K562 (cell line): ENCODE data around the gene CXorf65. TPM values are rescaled to one million over a fixed set of nuclear protein-coding genes. Genes with fewer than 3 reads are reported as not detected.
A peak's percentile ranks its signal among the peaks of the same experiment; 100 is the strongest.

Source experiments
- BRD4 ChIP-seq: fragments of 200-600 bp; sonication (generic); IDR thresholded peaks from 2 replicates; pipeline ENCODE4 v1.6.1; 2017; ENCODE audit warnings: inconsistent platforms
- BRD9 ChIP-seq: fragments of 450-650 bp; IDR thresholded peaks from 2 replicates; pipeline ENCODE4 v1.6.1; 2018; ENCODE audit warnings: low read depth; ENCODE audit not compliant: partially characterized antibody
- CHD1 ChIP-seq: fragments of 200-600 bp; sonication (generic); IDR thresholded peaks from one replicate; pipeline ENCODE4 v1.6.1; 2012; ENCODE audit warnings: mild to moderate bottlenecking, moderate library complexity, low read length, inconsistent platforms
- FOXA3 ChIP-seq, 2 experiments: fragments of 450-650 bp in 1 of 2; sonication (generic) in 1 of 2; formaldehyde crosslinking; IDR thresholded peaks in 1 of 2; conservative IDR thresholded peaks in 1 of 2; 2 replicates each; pipeline versions ENCODE4 v1.4.0 to v1.8.0; 2020 to 2022; ENCODE audit warnings: mild to moderate bottlenecking in 2 of 2, missing genetic modification reagents in 1 of 2
- HDAC1 ChIP-seq, 2 experiments: fragments of 450-650 bp; IDR thresholded peaks; 2 replicates each; pipeline ENCODE4 v1.6.1; 2016 to 2017; ENCODE audit warnings: inconsistent platforms in 1 of 2, mild to moderate bottlenecking in 1 of 2, moderate library complexity in 1 of 2
- MEIS2 ChIP-seq: fragments of 450-650 bp; IDR thresholded peaks from 2 replicates; pipeline ENCODE4 v1.6.1; 2014; ENCODE audit warnings: mild to moderate bottlenecking; ENCODE audit not compliant: partially characterized antibody
- PHF8 ChIP-seq: fragments of 200-600 bp; sonication (generic); IDR thresholded peaks from 2 replicates; pipeline ENCODE4 v1.6.1; 2012; ENCODE audit warnings: mixed run types, mild to moderate bottlenecking, inconsistent platforms, low read length, moderate library complexity, borderline replicate concordance
- POLR2B ChIP-seq: fragments of 450-650 bp; IDR thresholded peaks from 2 replicates; pipeline ENCODE4 v1.6.1; 2018; ENCODE audit warnings: low read depth; ENCODE audit not compliant: partially characterized antibody
- POLR3G ChIP-seq: IDR thresholded peaks from 2 replicates; pipeline ENCODE4 v1.6.1; 2011; ENCODE audit not compliant: insufficient read length, insufficient replicate concordance; ENCODE audit errors: extremely low read depth
- RBFOX2 ChIP-seq: fragments of 200-400 bp; formaldehyde crosslinking; IDR thresholded peaks from 2 replicates; pipeline ENCODE4 v1.6.1; 2017; ENCODE audit warnings: low read depth, mild to moderate bottlenecking, low read length, moderate library complexity
- SMARCA4 ChIP-seq: fragments of 450-650 bp; IDR thresholded peaks from 2 replicates; pipeline ENCODE4 v1.6.1; 2016
- TAF1 ChIP-seq: IDR thresholded peaks from 2 replicates; pipeline ENCODE4 v1.6.1; 2011; ENCODE audit warnings: mild to moderate bottlenecking, low read length, moderate library complexity; ENCODE audit not compliant: insufficient read depth, control insufficient read depth, severe bottlenecking; ENCODE audit errors: extremely low read depth
- ZFX ChIP-seq: sonication (generic); formaldehyde crosslinking; IDR thresholded peaks from 2 replicates; pipeline ENCODE4 v1.8.0; 2022; ENCODE audit warnings: mild to moderate bottlenecking, missing genetic modification reagents, moderate library complexity
- ZNF224 ChIP-seq: sonication (generic); formaldehyde crosslinking; IDR thresholded peaks from 2 replicates; pipeline ENCODE4 v1.8.0; 2022; ENCODE audit warnings: mild to moderate bottlenecking, missing genetic modification reagents
- ZNF79 ChIP-seq: fragments of 250-450 bp; sonication (Bioruptor Pico); IDR thresholded peaks from 2 replicates; pipeline ENCODE4 v1.4.0; 2020; ENCODE audit warnings: low read depth, mild to moderate bottlenecking, moderate library complexity
- polyA plus RNA-seq, 8 experiments: library from polyadenylated mRNA; depleted of rRNA in 4 of 8; stranded (reverse) in 5 of 8; unstranded in 3 of 8; fragments of >200 nt; fragmentation: Nextera tagmentation in 2 of 8; fragmentation: Illumina TruSeq in 1 of 8; extraction: Ambion mirVana in 2 of 8; extraction: Trizol in 1 of 8; gene quantifications; 2 replicates each; pipeline versions ENCODE4 v1.2.1 to v1.2.3, GENCODE V29; 2011 to 2014; ENCODE audit warnings: inconsistent platforms in 1 of 8, missing spikeins in 1 of 8
- total RNA-seq, 7 experiments: library from RNA; depleted of rRNA in 6 of 7; stranded (reverse); fragments of >200 nt in 6 of 7; fragmentation: Illumina TruSeq in 2 of 7; extraction: Trizol in 2 of 7; gene quantifications; 2 replicates each; pipeline versions ENCODE4 v1.2.1 to v1.2.3, GENCODE V29; 2011 to 2021; ENCODE audit warnings: low replicate concordance in 1 of 7
- TF ChIP-seq, protein P1 (sequence below): sonication (generic); formaldehyde crosslinking; IDR thresholded peaks from 2 replicates; pipeline ENCODE4 v1.8.1; 2023; ENCODE audit warnings: mild to moderate bottlenecking, missing genetic modification reagents, moderate library complexity
- TF ChIP-seq, protein P2 (sequence below), 2 experiments: fragments of 250-450 bp in 1 of 2; fragments of 450-650 bp in 1 of 2; sonication (Bioruptor Pico) in 1 of 2; IDR thresholded peaks; 2 replicates each; pipeline versions ENCODE4 v1.6.1 to v1.8.0; 2016 to 2021; ENCODE audit warnings: mild to moderate bottlenecking in 2 of 2, moderate library complexity in 2 of 2, missing compliant biosample characterization in 1 of 2, missing genetic modification characterization in 1 of 2
- TF ChIP-seq, protein P3 (sequence below): sonication (generic); formaldehyde crosslinking; IDR thresholded peaks from 2 replicates; pipeline ENCODE4 v1.8.0; 2022; ENCODE audit warnings: mild to moderate bottlenecking, missing genetic modification reagents
- TF ChIP-seq, protein P4 (sequence below): sonication (generic); formaldehyde crosslinking; IDR thresholded peaks from 2 replicates; pipeline ENCODE4 v1.8.0; 2022; ENCODE audit warnings: mild to moderate bottlenecking, low read depth, missing genetic modification reagents

CXorf65 gene
- total and polyA plus RNA-seq, 9 of the 15 experiments (the other 6 are each of a cell fraction or from before 2014, with no cell fraction given): 1.4 to 8.4 (median 2.9) TPM

DNA sequence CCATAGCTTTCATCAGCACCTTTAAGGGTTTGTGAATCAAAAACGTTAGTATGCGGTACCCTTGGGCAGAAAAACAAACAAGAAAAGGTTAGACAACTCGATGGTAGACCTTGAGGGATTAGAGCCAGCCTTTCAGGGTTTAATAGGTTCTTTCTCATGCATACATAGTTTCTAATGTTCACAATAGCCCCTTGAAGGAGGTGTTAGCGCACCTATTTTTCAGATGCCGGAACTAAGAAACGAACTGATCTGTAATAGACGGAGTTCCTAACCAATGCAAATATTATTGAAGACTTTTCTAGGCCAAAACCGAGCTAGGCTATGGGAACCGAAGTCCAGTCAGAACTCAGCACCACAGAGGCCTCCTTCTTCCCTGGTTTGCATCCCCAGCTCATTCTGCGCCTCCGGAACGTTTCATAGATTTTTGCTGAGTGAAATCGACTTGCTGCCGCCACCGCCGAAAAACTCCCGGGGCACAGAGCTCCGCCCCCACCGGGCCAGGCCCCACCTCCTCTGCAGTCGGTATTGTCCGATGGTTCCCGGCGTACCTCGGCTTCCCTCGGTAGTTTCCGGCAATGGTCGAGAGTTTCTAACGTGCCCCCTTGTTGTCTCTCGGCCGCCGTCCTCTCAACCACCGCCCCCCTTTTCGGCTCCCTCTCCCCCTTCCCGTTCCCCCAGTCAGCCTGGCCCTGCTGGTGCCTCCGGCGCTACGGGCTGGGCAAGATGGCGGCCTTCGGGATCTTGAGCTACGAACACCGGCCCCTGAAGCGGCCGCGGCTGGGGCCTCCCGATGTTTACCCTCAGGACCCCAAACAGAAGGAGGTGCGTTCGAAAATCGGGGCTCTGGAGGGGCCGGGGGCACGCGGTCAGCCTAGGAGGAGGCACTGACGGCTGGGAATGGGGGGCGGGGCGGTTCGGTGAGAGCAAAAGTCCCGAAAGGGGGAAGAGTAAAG lies 11.8 kb upstream of the CXorf65 start, which contains the start of gene MED12 (continued):
- TF ChIP-seq HDAC1 (IDR thresholded peaks at IDR 0.05) (peak in 1 of 2 experiments; percentile 16; a peak in 1 of 4 replicates), SMARCA4 (no peak), TAF1 (peak; percentile 60), ZNF224 (CRISPR knock-in tag) (no peak), PHF8 (peak; percentile 51; the same call in 1 of the 2 replicates), POLR3G (no peak), CHD1 (peak; percentile 28), ZFX (CRISPR knock-in tag) (peak; percentile 79), BRD4 (peak; percentile 71; the same call in 1 of the 2 replicates), BRD9 (no peak), RBFOX2 (peak; percentile 83), ZNF79 (CRISPR knock-in tag) (no peak), POLR2B (peak; percentile 68), FOXA3 (CRISPR knock-in tag; conservative IDR thresholded peaks at IDR 0.05 in 1 of 2, IDR thresholded peaks at IDR 0.05 in 1 of 2) (no peak), MEIS2 (no peak)
- TF ChIP-seq, protein P1, sequence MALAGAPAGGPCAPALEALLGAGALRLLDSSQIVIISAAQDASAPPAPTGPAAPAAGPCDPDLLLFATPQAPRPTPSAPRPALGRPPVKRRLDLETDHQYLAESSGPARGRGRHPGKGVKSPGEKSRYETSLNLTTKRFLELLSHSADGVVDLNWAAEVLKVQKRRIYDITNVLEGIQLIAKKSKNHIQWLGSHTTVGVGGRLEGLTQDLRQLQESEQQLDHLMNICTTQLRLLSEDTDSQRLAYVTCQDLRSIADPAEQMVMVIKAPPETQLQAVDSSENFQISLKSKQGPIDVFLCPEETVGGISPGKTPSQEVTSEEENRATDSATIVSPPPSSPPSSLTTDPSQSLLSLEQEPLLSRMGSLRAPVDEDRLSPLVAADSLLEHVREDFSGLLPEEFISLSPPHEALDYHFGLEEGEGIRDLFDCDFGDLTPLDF (CRISPR knock-in tag): no peak
- TF ChIP-seq, protein P2, sequence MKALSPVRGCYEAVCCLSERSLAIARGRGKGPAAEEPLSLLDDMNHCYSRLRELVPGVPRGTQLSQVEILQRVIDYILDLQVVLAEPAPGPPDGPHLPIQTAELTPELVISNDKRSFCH (CRISPR knock-in tag; IDR thresholded peaks at IDR 0.05): no peak
- TF ChIP-seq, protein P2 (tag; IDR thresholded peaks at IDR 0.05): no peak
- TF ChIP-seq, protein P3, sequence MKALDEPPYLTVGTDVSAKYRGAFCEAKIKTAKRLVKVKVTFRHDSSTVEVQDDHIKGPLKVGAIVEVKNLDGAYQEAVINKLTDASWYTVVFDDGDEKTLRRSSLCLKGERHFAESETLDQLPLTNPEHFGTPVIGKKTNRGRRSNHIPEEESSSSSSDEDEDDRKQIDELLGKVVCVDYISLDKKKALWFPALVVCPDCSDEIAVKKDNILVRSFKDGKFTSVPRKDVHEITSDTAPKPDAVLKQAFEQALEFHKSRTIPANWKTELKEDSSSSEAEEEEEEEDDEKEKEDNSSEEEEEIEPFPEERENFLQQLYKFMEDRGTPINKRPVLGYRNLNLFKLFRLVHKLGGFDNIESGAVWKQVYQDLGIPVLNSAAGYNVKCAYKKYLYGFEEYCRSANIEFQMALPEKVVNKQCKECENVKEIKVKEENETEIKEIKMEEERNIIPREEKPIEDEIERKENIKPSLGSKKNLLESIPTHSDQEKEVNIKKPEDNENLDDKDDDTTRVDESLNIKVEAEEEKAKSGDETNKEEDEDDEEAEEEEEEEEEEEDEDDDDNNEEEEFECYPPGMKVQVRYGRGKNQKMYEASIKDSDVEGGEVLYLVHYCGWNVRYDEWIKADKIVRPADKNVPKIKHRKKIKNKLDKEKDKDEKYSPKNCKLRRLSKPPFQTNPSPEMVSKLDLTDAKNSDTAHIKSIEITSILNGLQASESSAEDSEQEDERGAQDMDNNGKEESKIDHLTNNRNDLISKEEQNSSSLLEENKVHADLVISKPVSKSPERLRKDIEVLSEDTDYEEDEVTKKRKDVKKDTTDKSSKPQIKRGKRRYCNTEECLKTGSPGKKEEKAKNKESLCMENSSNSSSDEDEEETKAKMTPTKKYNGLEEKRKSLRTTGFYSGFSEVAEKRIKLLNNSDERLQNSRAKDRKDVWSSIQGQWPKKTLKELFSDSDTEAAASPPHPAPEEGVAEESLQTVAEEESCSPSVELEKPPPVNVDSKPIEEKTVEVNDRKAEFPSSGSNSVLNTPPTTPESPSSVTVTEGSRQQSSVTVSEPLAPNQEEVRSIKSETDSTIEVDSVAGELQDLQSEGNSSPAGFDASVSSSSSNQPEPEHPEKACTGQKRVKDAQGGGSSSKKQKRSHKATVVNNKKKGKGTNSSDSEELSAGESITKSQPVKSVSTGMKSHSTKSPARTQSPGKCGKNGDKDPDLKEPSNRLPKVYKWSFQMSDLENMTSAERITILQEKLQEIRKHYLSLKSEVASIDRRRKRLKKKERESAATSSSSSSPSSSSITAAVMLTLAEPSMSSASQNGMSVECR: no peak
- TF ChIP-seq, protein P4, sequence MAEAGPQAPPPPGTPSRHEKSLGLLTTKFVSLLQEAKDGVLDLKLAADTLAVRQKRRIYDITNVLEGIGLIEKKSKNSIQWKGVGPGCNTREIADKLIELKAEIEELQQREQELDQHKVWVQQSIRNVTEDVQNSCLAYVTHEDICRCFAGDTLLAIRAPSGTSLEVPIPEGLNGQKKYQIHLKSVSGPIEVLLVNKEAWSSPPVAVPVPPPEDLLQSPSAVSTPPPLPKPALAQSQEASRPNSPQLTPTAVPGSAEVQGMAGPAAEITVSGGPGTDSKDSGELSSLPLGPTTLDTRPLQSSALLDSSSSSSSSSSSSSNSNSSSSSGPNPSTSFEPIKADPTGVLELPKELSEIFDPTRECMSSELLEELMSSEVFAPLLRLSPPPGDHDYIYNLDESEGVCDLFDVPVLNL (CRISPR knock-in tag): no peak
